Mononuclear cell (primary cell): ENCODE measurements around the gene RNF41. TPM values are rescaled to one million over a fixed set of nuclear protein-coding genes. Genes with fewer than 3 reads are reported as not detected.
A peak's percentile ranks its signal among the peaks of the same experiment; 100 is the strongest.
"Not testable (repeated sequence)": the region's sequence is repeated elsewhere in the genome, so short reads cannot be mapped to it uniquely, and the experiment has no call there.

ENCODE experiments used
- H3K27me3 ChIP-seq: 2 replicates; pipeline ENCODE4 v1.6.0; 2011; ENCODE audit warnings: low read length, control low read depth; ENCODE audit not compliant: insufficient read depth
- H3K4me1 ChIP-seq: 2 replicates; pipeline ENCODE4 v1.5.1; 2011; ENCODE audit warnings: mild to moderate bottlenecking, low read length, control low read depth; ENCODE audit not compliant: insufficient read depth
- H3K4me3 ChIP-seq: 2 replicates; pipeline ENCODE4 v1.5.1; 2011; ENCODE audit warnings: mild to moderate bottlenecking, low read length, moderate library complexity
- H3K9me3 ChIP-seq: 2 replicates; pipeline ENCODE4 v1.5.1; 2011; ENCODE audit warnings: low read depth, mild to moderate bottlenecking, control low read depth, low read length
- total RNA-seq: library from RNA; depleted of rRNA; stranded (reverse); fragments of >200 nt; gene quantifications from one replicate; pipeline ENCODE4 v1.2.3, GENCODE V29; 2012

The RNF41 gene
- 34.3 TPM for total RNA-seq

DNA sequence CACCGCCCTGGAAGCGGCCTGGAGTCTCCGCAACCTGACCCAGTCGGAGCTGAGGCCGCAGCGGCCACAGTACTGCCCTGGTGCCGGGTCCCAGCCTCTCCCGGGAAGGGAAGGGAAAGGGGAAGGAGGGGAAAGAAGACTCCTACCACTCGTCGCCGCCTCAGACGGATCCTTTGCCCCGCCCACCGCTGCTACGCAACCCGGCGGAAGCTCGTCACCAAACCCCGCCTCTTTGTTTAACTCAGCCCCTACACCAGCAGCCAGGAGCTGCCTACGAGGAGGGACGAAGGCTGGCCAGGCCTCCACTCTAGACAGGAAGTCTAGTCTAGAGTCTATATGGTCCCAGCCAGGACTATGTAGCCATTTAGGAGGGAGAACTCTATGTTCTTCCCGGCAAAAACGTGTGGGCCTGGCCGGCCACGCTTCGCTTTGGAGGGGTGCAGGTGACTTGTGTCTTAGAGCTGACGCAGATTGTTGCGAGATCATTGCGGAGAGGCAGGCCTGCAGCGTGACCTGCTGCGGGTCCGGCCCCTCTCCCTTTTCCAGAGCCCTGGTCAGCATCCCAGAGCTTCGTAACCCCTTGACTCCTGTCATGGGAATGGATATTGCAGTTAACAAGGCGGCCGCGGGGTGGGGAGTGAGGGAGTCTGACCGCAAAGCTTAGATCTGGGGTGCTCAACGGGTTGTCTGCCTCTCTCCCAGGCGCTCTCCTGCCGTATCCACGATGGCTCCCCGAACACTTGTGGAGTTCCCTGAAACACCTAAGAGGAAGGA, at the start of gene RNF41:
TSS of gene RNF41 (minus strand) at position 166 of the 774 bp plus-strand sequence. CDS start 7,875 bp downstream, outside the sequence.
- H3K4me1 ChIP-seq = peaks cover 55% of the 10 kb centered on the region
- H3K27me3 ChIP-seq = no peaks in the 10 kb centered on the region
- no peaks in the 10 kb centered on the region for H3K9me3 ChIP-seq
- peak within 1 kb of the TSS; percentile 98 for H3K4me3 ChIP-seq

DNA sequence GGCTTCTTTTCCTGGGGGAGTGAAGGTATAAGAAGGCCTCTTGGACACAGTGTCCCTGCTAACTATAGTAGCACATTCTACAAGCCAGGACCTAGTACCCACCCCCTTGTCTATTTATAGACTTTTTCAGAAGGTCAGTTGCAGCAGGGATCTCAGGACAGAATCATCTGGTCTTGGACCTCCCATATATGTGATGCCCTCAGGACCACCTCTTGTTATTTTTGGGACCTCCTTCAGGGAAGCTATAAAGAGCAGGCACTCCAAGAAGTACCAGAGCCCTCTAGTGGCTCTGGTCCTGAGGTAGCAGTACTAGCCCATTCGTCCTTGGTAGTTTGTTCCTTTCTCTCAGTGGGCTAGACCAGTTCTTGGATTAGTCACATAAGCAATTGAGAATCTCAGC, 49.3 kb upstream of the RNF41 start:
- Histone ChIP-seq H3K27me3 (no peaks in the 10 kb centered on the region), H3K4me3 (no peak overlapping the region), H3K4me1 (peaks cover 12% of the 10 kb centered on the region), H3K9me3 (no peaks in the 10 kb centered on the region)

DNA sequence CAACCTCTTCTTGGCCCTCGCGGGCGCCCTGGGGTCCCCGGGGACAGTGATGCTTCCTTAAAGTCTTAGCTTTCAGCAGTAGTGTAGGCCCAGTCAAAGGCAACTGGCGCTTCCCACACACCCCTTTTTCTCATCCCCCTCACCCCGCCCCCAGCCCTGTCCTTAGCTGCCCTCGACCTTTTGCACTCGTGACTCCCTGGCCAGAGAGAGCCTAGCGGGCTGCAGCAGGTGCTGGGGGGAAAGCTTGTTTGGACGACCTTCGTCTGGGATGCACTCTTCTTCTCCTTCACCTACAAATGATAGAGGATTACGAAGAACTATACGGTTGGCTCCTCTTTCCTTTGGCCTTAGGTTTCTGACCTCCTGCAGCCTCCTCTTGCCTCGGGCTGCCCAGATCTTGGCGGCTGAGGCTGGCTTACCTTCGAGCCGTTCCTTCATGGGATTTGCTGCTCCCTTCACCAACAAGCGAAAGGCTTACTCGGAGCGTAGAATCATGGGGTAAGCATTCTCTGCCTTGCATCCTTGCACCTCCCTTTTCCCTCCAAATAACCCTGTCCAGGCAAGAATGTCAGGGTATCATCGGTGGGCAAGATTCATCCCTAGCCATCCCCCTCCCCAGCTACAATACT, 45.8 kb upstream of the RNF41 start:
- H3K9me3 ChIP-seq = no peaks in the 10 kb centered on the region
- H3K4me3 ChIP-seq = peak overlapping the region; percentile 80
- H3K4me1 ChIP-seq = peaks cover 15% of the 10 kb centered on the region
- no peaks in the 10 kb centered on the region for H3K27me3 ChIP-seq

DNA sequence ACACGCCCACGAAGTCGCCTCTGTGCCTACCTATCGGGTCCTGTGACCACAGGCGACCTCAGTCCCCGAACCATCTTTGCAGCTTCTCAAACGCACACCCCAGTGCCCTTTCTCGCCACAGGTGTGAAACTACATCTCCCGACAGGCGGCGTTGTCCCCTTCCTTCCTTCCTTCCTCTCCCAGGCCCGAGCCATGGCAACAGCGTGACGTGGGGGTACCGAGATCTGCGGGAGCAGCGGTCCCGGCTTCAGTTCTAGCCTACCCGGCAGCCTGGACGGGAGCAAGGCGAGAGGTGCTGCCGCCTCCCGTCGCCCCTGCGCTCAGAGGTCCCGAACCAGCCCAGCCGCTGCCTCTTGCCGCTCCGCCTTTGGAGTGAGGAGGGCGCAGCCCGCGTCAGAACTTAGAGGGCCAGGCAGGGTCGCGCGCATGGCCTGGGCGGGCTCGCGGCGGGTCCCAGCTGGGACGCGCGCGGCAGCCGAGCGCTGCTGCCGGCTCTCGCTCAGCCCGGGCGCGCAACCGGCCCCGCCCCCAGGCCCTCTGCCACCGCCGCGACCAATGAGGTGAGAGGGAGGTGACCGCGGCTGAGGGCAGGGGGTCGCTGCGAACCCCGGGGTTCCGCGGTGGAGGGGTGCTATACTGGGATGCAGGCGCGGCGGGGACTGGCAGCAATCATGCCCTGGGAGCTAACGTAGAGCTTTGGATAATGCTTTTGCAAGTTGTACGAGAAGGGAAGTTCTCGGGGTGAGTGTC, 45.1 kb upstream of the RNF41 start, which contains the start of gene COQ10A:
TSS of gene COQ10A (plus strand) at position 250 of the 750 bp plus-strand sequence. CDS start at position 427, 177 bp downstream.
- no peaks in the 10 kb centered on the region for H3K27me3 ChIP-seq
- peaks cover 15% of the 10 kb centered on the region for H3K4me1 ChIP-seq
- peak within 1 kb of the TSS; percentile 80 for H3K4me3 ChIP-seq
- H3K9me3 ChIP-seq = no peaks in the 10 kb centered on the region

DNA sequence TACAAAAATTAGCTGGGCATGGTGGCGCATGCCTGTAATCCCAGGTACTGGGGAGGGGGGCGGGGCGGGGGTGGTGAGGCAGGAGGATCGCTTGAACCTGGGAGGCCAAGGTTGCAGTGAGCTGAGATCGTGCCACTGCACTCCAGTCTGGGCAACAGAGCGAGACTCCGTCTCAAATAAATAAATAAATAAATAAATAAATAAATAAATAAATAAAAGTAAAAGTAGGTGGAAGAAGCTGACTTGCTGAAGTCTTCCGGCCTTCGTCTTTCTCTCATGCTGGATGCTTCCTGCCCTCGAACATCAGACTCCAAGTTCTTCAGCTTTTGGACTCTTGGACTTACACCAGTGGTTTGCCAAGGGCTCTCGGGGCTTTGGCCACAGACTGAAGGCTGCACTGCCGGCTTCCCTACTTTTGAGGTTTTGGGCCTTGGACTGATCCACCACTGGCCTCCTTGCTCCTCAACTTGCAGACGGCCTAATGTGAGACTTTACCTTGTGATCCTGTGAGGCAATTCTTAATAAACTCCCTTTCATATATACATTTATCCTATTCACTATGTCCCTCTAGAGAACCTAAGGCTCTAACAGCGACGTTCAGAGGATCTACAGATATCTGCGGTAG, 44.5 kb upstream of the RNF41 start:
- Histone ChIP-seq H3K4me3 (peak overlapping the region; percentile 80), H3K4me1 (peaks cover 15% of the 10 kb centered on the region)
- not testable (repeated sequence) for H3K27me3 ChIP-seq, H3K9me3 ChIP-seq

DNA sequence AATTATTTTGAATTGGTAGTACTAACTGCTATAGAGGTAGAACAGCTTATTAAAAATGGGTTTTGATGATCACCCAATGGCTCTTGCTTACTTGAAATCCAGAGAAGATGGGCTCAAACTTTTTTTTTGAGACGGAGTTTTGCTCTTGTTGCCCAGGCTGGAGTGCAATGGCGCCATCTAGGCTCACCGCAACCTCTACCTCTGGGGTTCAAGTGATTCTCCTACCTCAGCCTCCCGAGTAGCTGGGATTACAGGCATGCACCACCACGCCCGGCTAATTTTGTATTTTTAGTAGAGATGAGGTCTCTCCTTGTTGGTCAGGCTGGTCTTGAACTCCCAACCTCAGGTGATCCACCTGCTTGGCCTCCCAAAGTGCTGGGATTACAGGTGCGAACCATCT, 41.2 kb upstream of the RNF41 start:
- H3K27me3 ChIP-seq, H3K4me3 ChIP-seq, H3K9me3 ChIP-seq: not testable (repeated sequence)
- H3K4me1 ChIP-seq = peaks cover 25% of the 10 kb centered on the region

DNA sequence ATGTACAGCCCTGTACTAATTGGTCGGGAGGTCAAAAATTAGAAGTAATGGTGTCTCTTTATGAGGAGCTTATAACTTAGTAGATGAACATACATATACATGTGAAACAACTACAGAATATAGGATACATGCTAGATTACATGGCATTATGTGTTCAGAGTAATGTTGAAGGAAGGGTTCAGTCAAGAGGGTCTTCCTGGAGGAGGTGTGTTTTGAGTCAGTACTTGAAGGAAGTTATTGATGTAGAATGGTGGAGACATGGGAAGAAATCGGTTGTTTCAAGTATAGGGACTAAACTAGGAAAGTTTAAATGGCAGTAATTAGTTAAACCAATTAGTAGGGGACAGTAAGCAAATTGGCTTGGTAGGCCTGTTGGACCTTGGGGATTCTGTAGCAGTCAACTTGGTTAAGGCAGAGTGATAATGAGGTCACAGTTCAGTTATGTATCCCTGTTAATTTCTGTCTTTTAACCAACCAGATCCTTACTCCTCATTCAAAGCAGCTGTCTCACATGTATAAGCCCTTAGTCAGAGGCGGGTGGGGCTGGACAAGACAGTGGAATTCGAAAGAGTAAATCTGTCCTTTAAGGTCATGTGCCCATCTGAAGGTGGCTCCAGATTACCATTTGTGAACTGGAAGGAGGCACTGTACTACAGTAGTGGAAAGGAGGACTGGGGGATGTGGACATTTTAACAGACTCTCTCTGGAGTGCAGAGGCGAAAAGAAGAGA, 39.9 kb upstream of the RNF41 start:
- Histone ChIP-seq H3K4me1 (peaks cover 29% of the 10 kb centered on the region), H3K27me3 (no peaks in the 10 kb centered on the region), H3K9me3 (no peaks in the 10 kb centered on the region), H3K4me3 (no peak overlapping the region)

DNA sequence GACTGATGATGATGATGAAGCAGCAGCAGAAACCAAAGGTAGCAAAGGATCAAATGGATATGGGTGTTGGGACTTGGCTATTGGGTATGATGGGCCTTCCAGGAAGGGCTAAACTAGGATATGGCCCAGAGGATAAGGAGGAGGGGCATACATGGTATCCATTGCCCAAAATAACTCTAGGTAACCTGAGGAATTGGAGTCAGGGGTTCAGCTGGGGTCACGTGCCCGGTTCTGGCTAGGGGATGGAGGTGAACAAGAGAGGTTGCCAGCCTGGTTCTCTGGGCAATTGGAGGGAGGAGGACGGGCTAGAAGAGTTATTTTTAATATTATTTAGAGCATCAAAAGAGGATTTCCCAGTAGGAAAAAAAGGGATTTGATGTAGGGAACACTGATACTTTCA, 39.2 kb upstream of the RNF41 start:
- Histone ChIP-seq H3K4me1 (peaks cover 29% of the 10 kb centered on the region), H3K9me3 (no peaks in the 10 kb centered on the region), H3K4me3 (no peak overlapping the region), H3K27me3 (no peaks in the 10 kb centered on the region)

DNA sequence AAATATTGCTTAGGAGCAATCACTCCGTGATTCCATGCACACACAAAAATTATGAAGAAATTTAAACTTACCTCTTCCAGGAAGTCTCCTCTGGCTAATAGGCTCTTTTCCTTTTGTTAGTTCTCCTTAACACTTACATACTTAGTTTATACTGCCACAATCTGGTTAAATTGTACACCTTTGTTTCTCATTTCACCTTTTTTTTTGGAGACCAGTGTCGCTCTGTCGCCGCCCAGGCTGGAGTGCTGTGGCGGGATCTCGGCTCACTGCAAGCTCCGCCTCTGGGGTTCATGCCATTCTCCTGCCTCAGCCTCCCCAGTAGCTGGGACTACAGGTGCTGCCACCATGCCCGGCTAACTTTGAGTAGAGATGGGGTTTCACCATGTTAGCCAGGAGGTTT, 38.7 kb upstream of the RNF41 start:
- Histone ChIP-seq H3K27me3 (no peaks in the 10 kb centered on the region), H3K9me3 (no peaks in the 10 kb centered on the region), H3K4me3 (no peak overlapping the region), H3K4me1 (peaks cover 27% of the 10 kb centered on the region)

DNA sequence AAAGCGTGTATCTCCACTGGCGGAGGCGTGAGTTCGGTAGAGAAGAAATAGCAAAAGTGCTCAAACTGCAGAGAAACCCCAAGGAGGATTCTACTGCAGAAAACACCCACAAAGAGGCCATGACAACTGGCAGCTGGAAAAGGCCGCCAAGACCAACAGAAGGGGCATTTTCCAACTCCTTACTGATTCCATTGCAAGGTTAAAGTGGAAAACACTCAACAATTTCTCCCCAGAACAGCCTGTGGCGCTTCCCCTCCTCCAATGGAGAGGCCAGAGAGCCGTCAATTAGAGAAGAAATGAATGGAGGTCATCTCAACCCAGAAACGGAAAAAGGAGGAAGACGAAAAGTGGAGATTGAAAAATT, 37.1 kb upstream of the RNF41 start:
- H3K4me3 ChIP-seq = peak overlapping the region; percentile 66
- H3K27me3 ChIP-seq = no peaks in the 10 kb centered on the region
- H3K9me3 ChIP-seq = no peaks in the 10 kb centered on the region
- peaks cover 27% of the 10 kb centered on the region for H3K4me1 ChIP-seq

DNA sequence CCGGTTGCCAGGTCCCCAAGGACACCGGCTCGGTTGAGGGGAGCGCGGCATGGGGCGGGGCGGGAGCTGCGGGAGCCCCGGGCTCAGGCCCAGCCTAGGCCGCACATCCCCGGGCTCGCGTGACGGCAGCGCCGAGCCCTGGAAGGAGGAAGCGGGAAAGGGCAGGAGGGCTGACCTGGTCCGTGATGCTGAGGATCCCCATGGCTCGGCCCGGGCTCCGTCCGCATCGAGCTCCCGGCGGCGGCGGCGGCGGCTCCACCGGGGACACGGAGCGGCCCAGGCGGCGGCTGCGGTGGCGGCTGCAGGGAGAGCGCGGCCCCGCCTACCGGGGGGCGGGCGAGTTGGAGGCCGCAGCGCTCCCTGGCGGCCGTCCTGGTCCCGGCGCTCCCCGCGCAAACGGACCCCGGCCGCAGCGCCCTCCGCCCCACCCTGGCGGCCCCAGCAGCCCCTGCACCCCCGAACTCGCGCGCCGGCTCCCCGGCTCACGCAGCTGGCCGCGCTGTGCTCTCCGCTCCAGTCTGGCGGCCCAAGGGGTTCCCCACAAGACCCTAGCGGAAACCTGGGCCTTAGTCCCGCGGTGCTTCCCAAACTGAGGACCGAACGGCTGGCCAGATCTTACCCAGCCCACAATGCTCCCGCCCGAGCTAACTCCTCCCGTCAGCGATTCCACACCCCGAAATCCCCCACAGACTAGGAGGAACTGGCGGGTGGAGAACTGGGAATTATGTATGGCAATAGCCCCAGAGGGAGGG, 36.5 kb upstream of the RNF41 start, which contains the start of gene ANKRD52:
TSS of gene ANKRD52 (minus strand) at position 317 of the 752 bp plus-strand sequence. CDS start at position 202, 115 bp downstream.
- H3K27me3 ChIP-seq = no peaks in the 10 kb centered on the region
- H3K4me1 ChIP-seq = peaks cover 27% of the 10 kb centered on the region
- H3K4me3 ChIP-seq = peak within 1 kb of the TSS; percentile 66
- no peaks in the 10 kb centered on the region for H3K9me3 ChIP-seq

DNA sequence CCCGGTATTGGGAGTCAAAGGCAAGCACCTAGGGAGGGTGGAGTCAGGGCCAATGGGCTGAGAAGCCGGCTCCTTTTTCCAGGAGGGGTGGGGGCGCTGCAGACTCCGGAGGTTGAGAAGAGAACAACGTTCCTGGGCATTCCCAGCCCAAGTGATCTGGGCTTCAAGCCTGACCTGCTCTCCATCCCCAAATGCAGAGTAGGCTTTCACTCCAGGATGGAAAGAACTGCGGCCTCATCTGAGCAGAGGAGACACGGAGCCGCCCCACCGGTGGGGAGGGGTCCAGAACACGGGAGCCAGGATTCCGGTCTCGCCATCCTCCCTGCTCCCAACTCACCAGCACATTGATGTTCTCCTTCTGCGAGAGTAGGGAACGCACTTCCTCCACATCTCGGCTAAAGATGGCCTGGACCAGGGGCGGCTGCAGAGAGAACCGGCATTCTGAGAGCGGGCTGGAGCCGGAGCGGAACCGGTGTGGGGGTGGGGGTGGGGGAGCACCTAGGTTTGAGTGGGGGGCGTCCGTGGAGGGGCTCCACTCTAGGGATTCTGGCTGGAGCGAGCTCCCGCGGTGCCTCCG, 35.9 kb upstream of the RNF41 start:
- Histone ChIP-seq H3K9me3 (no peaks in the 10 kb centered on the region), H3K4me3 (peak overlapping the region; percentile 66), H3K27me3 (no peaks in the 10 kb centered on the region)

DNA sequence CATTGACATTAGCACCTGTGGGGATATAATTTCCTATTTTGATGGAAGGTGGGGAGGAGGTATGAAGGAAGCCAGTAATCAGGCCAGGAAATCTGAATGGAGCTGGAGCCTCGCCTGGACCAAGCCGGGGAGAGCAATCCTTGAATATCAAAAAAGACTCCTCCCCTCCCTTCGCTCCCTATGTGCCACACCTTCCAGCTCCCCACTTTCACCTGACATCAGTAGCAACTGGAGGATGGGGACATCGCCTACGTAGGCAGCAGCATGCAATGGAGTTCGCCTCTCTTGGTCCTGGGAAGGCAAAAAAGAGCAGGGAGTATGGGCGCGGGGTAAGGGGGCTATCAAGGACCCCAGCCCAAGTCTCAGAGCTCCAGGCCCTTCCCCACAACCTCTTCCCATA, 35.3 kb upstream of the RNF41 start:
- Histone ChIP-seq H3K9me3 (no peaks in the 10 kb centered on the region), H3K27me3 (no peaks in the 10 kb centered on the region), H3K4me3 (peak overlapping the region; percentile 66), H3K4me1 (peaks cover 27% of the 10 kb centered on the region)

More for the DNA sequence above, 35.9 kb upstream of the RNF41 start:
- peaks cover 27% of the 10 kb centered on the region for H3K4me1 ChIP-seq
